PFSK-1 (cell line): Measurements from ENCODE around the gene SIAE.

Experiments used
- POLR2AphosphoS5 ChIP-seq: IDR thresholded peaks from 2 replicates; pipeline ENCODE4 v1.6.1; 2012; ENCODE audit warnings: low read depth, mild to moderate bottlenecking, control low read depth, low read length, moderate library complexity
- REST ChIP-seq, 2 experiments: IDR thresholded peaks; 2 replicates each; pipeline versions ENCODE4 v1.6.1 to v1.8.0; 2011 to 2012; ENCODE audit warnings: low read depth in 2 of 2, low read length in 2 of 2, control low read depth in 1 of 2, inconsistent platforms in 1 of 2, mild to moderate bottlenecking in 1 of 2, moderate library complexity in 1 of 2; ENCODE audit not compliant: insufficient read depth in 1 of 2
- SIN3A ChIP-seq: IDR thresholded peaks from 2 replicates; pipeline ENCODE4 v1.6.1; 2012; ENCODE audit warnings: mild to moderate bottlenecking, low read length, moderate library complexity, borderline replicate concordance; ENCODE audit not compliant: insufficient read depth
- TAF1 ChIP-seq: IDR thresholded peaks from 2 replicates; pipeline ENCODE4 v1.6.1; 2012; ENCODE audit warnings: low read length, control low read depth, borderline replicate concordance; ENCODE audit not compliant: insufficient read depth

- no peak for TF ChIP-seq POLR2AphosphoS5
- TF ChIP-seq SIN3A: no peak
- no peak for TF ChIP-seq REST (IDR thresholded peaks at IDR 0.05; ENCODE audit: insufficient read depth in 1 of 2, low read depth in 2 of 2, low read length in 2 of 2)
- TF ChIP-seq TAF1: no peak
Measured at GRCh38 chr11:124640666-124641065, 32.9 kb downstream of the SIAE start.
